Measurements from ENCODE around the gene MFNG.

Gene MFNG

DNA sequence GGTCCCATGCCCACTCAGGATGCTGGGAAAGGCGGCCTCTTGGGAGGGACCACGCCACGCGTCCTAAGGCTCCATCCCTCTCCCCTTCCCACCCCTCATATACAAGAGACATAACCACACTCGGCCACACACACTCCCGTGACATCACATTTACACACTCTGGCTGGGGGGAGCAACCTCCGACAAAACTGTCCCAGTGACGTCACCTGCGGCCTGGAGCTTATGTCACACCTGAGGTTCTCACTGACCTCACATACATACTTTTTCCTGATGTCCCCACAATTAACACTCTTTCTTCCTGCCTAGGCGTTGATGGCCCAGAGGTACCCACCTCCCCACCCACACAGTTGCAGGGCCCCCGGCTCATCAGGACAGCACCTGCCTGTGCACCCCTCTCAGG is 60.8 kb downstream of the MFNG start:
- no peak for DNase-seq (ENCODE audit: low read depth)

DNA sequence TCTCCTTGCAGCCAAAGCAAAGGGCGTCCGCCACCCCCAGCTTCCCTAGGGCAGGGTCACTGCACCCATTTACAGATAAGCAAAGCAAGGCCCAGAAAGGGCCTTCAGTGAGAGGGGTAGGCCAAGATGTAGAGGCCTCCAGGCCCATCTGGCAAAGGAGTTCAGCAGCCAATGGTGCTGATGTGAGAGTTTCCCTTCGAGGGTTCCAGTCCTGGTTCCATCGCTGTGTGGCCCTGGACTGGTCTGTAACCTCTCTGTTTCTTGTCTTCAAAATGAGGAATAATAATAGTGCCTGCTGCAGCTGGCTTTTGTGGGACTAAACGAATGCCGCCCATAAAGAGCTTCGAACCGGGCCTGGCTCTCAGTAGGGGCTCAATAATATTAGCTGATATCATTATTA is 62.9 kb downstream of the MFNG start:
- no peak for DNase-seq (ENCODE audit: low read depth)

DNA sequence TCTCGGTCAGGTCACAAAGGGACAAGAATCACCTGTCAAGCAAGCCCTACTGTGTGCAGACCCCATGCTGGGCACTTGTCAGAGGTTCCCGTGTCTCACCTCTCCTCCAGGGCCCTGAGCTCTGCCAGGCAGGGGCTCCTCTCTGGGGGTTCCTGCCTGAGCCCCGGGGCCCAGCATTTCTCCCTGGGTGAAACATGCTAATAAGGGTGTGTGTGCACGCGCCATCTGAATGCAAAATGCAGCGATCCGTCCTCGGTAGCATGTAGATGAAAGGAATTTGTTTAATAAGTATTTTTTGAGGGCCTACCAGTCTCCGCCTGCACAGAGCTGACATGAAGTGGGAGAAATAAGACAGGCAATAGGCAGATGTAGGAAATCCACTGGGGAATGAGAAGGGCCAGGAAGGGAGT is 64.7 kb downstream of the MFNG start:
- DNase-seq (ENCODE audit: low read depth), result no peak

DNA sequence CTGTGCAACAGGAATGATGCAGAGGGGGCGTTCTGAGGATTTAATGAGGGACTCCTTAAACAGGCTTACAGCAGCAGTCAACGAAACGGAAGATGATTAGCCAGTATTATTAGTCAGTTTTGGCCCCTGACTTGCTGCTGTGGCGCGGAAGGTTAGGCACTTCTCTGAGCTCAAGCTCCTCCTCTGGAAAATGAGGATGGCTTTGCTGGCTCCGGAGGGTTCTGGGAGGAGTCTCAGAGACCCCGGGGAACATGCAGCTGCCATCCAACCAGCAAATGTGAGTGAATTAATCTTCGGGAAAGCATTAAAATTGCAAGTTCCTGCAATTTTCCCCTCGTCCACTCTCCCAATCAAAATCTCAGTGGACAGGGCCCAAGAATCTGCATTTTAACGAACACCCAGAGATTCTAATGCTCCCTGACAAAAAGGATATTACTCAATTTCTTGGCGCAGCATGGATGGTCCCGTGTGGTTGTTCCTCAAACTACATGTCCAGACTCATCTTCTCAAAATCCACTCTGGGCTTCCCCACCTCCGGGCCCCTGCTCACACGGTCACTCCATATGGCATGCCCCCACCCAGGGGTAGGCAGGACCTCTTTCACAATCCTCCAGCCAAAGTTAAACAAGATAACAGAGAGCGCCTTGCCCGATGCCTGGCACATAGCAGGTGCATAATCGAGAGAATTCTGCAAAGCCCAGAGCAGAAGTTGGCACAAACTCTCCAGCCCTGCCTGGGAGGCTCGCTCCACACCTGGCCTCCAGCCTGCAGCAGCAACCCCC is 65.3 kb downstream of the MFNG start:
- peak; percentile 60 for DNase-seq (ENCODE audit: low read depth)

DNA sequence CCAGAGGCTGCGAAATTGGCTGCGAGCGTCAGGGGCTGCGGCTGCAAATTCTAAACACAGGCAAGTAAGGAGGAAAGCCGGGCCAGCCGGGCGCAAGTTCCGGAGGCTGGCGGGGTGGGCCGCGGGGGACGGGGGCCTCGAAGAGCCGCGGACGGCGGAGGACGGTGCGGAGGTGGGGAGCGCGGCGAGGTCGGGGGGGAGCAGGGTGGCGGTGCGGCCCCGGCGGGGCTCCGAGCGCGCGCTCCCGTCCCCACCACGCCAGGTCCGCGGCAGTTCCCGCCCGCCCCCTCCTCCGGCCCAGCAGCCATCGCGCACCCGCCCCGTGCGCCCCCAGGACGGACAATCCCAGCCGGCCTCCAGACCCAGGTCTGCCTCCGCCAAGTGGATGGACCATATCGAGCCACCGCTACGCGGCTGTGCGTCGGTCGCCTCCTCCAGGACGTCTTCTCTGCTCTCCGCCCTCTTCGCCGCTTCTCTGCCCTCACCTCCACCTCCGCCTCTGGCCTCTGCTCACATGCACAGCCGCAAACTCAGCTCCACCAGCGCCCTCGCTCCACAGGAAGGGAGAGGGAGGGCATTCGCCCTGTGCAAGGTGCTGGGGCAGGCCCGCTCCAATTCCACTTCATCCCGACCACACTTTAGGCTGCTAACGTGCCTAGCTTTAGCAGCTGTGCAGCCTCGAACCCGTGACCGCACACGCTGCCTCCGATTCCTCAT is 66.1 kb downstream of the MFNG start:
- DNase-seq (ENCODE audit: low read depth), result peak; percentile 40

DNA sequence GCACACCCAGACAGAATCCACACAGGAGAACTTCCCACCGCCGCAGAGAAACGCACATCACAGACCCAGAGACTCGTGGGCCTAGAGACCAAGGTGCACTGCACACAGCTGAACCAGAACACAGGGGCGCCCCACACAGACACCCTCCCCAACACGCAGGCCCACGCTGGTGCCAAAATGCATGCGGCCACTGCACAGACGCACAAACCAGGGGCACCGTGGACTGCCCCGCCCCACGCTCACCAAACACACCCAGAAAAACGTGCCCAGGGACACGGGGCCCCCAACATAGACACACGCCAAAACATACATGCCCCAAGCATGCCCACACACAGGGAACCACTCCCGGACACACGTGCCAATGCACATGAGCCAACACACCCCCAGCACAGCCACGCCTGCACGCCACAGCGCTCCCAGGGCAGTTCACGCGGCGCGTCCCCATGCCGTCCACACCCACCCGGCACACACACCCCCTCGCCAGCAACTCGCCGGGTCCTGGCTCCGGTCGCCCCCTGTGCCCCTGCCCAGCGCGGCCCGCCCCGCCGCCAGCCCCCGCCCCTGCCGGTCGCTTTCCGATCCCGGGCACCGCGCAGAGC is 66.7 kb downstream of the MFNG start:
- DNase-seq (ENCODE audit: low read depth), result no peak
